SH-SY5Y (cell line): ENCODE results near the gene ANXA11.

Experiments
- GATA2 ChIP-seq: IDR thresholded peaks from 2 replicates; pipeline ENCODE4 v1.6.1; 2011; ENCODE audit warnings: mild to moderate bottlenecking, low read depth, low read length
- GATA3 ChIP-seq: IDR thresholded peaks from 2 replicates; pipeline ENCODE4 v1.6.1; 2011; ENCODE audit warnings: low read depth, mild to moderate bottlenecking, low read length, moderate library complexity

DNA sequence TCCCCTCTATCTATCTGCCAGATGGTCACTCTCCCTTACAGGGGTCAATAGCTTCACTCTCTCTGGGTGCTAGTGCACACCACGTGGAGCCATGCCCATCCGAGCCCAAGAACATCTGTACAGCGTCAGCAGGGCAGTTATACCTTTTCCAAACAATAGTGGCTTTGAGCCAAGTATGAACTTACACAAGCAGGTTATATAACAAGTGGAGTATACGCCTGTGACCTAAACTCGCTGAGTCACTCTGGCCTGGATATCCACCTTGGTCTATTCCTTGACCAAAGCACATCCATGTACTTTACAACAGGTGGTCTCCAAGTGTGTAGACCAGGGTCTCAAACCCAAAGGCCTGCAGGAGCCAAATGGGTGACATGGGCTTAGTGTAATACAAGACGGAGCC, 52.5 kb downstream of the ANXA11 start:
- no peak for TF ChIP-seq GATA3
- no peak for TF ChIP-seq GATA2
